Stimulated activated CD4-positive, alpha-beta T cell treated with anti-CD3 and anti-CD28 coated beads, Interleukin-2, amount 100 ng/mL, for 48 hours (primary cell): Measurements from ENCODE around the gene RPTOR.

ENCODE experiments used
- DNase-seq, 2 donors: peaks; one replicate each; pipeline ENCODE4 v3.0.0-alpha.2; 2020

RPTOR gene

DNA sequence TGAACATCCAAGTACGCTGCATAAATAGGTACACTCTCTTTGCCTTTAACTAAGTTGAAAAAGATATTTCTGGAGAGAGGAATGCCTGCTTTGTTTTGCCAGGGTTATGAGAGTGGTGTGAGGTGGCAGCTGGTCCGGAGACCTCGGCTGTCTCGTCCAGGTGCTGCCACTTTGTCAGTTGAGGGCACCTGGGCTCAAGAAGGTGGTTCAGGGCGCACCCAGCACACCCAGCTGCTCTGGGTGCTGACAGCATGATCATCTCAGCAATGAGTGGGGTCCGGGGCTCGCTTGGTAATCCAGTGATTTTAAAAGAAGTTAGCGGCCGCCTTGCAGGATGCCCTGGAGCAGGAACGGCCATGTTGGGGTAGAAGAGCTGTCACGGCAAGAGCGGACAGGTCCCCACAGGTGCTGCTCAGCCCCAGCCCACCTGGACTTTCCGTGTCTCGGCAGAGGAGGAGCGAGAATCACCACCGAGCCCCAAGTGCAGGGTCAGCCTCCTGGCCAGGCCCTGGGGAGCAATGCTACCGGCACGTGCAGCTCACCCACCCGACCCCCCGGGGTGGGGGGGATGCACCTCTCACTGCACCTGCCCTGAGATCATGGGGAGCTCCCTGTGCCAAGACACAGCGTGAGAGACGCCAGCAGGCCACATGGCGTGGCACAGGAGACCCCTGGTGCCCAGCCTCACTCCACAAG, 379.6 kb downstream of the RPTOR start:
- DNase-seq = no peak

DNA sequence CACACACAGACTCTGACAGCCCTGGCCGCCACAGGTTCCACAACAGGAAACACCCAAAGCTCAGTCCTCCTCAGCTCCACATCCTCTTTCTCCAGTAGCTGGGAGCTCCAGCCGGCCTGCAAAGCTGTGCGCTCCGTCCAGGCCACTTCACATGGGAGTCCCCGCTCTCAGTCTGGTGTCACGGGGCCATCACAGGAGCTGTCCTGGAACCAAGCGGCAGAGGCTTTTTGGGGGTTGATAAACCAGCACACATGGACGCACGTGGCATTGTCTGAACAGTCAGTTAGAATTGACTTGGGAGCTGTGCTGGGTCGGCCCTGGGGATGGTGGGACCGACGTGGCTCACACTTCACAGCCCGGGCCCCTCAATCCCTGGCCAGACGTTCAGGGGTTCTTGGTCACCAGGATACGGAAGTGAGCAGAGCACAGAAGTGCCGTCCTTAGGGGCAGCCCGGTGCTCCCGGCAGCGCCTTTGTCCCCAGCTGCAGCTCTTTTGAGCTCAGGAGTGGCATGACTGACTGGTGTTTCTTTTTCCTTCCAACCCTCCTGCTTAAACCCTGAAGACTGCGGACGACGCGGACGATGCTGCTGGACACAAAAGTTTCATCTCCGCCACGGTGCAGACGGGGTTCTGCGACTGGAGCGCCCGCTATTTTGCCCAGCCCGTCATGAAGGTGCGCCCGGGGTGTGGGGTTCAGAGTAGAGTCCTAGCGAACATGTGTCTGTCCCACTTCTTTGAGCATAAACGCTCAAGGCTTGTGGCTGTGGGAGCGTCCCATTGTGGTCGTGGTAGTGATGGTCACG, 380.4 kb downstream of the RPTOR start:
- DNase-seq = no peak

DNA sequence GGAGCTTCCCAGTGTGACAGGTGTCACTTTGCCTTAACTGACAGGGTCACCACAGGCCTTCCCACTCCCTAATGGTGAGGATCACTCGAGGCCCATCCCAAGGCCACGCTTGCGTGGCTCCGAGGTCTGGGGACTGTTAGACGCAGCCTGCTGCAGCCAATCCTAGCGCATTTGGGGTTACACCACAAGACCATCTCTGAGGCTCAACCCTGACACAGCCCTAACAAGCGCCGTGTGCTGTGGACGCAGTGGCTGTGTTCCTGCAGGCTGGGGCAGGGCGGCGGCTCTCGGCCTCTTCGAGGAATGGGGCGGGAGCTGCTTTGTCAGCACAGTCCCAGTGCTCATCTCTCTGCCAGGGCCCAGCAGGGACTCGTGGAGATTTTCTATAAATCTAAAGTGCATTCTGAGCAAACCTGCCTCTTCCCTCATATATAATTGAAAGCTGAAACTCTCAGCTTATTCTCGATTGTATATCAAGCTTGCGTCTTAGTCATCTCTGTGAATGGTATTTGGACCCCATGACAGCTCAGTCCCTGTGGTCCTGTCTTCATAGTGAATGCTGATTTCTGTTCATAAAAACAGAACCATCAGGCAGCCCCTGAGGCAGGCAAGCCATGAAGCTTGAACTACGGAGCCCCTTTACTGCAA, 381.2 kb downstream of the RPTOR start:
- no peak for DNase-seq

DNA sequence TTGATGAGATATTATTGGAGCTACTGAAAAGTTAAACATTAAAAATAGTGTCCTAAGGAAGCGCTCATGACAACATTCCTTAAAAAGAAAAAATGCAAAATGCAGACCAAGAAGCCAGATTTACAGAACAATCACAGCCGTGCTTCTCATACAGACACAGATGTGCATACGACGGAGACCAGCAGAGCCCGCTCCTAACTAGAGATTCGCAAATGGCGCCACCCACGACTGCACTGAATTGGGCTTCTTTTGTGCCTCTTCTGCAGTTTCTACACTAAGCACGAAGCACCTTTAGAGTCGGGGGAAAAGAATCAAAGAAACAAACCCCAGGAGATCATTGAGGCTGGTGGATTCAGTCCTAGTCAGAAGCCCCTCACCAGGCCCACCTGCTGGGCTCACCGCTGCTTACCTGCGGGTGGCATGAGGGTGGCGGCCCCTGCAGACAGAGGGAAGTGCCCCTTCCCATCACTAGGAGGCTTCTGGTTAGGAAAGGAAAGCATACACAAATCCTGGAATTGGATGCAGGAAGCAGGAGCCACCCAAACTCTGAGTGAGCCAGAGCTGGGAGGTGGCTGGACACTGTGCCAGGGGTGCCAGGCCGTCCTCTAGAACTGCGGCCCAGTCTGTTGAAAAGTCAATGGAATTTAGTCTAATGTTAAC, 382.1 kb downstream of the RPTOR start:
- no peak for DNase-seq

DNA sequence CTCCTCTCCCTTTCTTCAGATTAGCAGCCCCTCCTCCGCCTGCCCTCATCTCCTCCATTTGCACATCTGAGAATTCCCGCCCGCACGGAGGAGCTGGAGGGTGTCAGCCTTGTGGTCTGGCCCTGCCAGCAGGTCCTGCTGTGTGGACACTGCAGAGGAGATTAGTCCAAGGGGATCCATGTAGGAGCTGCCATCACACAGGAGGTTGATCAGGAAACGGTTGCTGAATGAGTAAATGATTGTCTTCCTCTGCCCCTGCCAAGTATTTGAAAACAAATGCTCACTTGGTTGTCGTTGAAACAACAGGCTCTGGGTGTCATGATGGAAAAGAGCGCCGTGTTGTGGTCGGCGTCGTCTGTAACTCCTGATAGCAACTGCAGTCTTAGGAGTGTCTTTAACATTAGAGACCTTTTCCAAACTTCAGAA, 383.2 kb downstream of the RPTOR start:
- DNase-seq = no peak

DNA sequence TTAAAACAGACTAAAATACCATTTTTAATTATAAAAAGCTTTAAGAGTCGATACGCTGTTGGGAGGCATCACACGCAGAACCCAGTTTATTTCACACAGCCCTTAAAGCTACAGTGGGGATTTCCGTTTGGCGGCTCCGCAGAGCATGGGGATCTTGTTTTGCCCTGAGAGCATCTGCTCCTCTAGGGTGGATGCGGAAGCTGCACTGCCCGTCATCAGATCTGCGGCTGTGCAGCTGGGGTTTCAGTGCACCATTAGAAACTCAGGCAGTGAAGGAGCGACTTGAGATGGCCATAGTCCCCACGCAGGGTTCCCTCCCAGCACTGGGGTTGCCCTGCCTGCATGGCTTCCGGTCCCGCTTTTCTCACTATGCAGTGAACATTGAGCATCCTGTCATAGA, 384.8 kb downstream of the RPTOR start:
- DNase-seq = no peak

GRCh38 chr17:80930335-80931279, 386.0 kb downstream of the RPTOR start:
- no peak for DNase-seq

GRCh38 chr17:80931421-80932265, 387.0 kb downstream of the RPTOR start:
- DNase-seq = no peak

- DNase-seq = no peak
Observed at GRCh38 chr17:80935526-80935925, 390.9 kb downstream of the RPTOR start.

DNA sequence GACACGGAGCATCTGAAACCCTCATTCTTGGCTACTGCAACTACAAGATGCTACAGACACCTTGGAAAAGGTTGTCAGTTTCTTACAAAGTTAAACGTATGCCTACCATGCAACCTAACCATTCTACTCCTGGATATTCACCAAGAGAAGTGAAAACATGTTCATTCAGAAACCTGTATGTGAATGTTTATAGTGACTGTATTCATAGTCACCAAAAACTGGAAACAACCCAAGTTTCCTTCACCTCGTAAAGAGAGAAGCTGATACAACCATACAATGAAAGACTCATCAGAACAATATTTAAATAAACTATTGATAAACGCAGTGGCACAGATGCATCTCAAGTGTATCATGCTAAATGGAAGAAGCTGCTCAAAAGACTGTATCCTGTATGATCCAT, 391.6 kb downstream of the RPTOR start:
- DNase-seq = no peak

DNA sequence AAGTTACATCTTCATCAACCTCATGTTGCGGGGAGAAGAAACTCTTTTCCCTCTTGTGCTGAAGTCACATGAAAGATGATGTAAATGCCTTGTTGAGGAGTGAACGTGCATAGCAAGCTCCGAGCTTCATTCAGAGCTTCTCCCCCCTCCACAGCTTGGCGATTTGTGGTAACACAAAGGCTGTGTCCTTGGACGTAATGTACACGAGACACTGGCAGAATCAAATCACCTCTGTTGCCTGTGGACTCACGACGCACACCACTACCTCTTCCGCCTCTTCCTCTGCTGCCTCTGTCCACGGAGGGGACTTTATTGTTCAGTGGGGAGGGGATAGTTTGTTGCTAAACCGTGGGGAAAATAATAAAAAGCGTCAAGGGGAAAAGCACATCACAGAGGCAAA, 392.1 kb downstream of the RPTOR start:
- no peak for DNase-seq

DNA sequence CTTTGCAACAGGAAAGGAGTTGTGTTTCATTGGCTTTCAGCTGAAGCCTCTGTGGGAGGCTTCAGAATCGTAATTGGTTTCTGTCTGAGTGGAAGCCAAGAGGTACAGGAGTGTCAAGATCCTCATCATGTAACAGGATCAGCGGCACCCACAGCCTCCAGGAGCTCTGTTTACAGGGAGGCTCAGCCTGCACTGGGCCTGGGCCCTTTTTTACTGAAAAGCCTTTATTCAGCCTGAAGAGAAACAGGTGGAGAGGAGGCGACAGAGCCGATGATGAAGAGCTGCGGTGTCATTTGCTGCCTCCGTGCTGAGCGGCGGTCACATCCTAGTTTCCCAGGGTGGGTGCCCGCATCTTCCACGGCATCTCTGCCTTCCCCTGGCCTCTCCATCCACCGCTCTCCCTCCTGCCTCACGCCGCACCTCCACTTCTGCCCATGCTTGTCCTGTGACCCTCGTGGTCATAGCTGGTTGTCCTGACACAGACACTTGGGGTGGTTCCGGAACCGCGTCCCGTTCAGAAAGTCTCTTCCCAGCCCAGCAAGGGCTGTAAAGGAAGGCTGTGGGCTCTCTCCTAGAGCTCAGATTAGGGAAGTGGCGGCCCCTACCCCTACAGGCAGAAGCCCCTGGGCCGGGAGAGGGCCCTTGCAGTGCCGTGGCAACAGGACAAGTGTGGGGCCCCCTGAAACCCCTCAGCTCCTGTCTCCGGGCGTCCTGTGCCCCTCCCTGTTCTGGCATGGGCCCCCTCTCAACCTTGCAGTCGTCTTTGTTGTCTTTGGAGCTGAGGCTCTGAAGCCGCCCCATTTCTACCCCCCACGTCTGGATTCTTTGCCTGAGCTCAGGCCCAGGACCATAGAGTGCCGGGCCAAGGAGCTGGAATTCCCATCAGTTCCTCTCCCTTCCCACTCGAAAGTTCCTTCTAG, 393.1 kb downstream of the RPTOR start:
- no peak for DNase-seq

- peak in 1 of 2 donors; percentile 9 for DNase-seq
Observed at GRCh38 chr17:80938556-80938955, 393.9 kb downstream of the RPTOR start.

- DNase-seq = no peak
Observed at GRCh38 chr17:80939151-80940145, 394.8 kb downstream of the RPTOR start.

DNA sequence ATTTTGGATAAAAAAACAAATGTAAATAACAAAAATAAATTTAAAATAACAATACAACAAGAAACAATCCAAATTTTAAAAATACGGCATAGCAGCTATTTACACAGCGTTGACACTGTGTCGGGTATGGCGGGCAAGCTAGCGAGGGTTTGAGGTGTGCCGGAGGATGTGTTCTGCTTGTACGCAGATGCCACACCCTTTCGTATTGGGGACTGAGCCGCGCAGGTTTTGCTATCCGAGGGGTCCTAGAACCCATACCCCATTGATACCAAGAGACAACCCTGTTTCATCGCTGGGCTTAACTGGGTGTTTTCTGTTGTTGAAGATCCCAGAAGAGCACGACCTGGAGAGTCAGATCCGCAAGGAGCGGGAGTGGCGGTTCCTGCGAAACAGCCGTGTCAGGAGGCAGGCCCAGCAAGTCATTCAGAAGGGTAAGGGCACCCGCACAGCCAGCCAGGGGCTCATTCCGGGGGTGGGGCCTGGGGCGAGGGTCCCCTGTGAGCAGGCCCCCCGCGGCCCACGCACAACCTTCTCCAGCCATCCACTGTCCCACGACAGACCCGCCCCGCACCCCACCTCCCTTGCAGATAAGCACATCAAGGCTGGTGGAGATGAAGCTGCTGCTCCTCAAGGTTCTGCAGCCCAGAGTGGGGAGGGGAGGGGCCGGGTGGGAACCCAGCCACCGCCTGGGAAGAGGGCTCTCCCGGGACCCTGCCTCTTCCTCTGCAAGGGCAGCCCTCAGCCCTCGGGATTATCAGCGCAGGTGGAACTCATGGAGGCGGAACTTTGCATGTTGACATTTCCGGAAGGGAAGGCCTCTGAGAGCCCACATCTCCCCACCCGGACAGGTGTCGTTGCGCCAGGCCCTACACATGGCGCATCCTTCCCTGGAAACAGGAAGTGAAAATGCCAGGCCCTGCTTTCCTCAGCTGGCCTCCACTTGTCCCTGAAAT, 395.8 kb downstream of the RPTOR start:
- DNase-seq = no peak

DNA sequence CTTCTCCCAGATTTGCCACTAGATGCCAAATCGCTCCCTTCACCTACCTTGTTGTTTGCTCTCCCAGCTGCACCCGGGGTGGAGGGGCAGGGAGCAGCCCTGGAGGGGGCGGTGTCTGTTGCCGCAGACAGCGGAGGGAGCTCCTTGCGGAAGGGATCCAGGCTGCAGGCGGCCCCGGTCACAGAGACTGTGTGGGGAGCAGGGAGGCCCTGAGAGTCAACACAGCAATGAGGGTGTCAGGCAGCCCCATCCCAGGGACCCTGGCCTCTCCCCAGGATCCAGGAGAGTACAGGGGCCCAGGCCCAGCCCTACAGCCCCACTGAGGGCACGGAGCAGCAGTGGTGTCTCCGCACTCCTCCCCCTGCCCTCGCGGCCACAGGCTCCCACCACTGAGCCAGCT, 396.5 kb downstream of the RPTOR start:
- DNase-seq = no peak

DNA sequence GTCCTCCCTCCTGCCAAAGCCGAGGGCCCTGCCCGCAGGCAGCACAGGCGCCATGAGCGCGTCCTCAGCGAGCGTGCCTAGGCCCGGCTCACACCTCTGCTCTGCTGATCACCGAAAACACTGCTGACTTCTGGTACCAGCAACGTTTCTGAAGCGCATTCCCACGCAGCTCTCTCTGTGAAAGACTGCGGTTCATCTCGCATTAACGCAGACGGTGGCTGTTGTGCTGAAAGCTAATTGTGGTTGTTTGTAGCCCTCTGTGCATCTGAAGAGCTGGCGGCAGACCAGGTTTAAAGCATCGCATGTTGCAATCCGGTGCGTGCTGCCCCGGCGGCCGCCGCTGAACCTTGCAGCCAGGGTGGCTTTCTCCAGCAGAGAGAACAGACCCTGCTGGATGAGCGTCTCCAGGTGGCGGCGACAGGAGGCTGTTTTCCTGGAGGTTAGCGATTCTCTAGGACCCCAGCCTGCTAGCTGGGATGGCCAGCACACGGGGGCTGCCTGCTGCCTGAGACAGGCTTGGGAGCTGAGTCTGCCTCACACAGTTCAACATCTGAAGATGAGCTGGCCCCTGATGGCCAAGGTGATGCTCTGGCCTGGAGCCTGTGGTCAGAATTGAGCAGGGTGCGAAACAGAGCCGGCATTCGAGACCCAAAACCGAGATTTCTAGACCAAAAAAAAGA, 397.2 kb downstream of the RPTOR start:
- no peak for DNase-seq
